Activated CD8-positive, alpha-beta T cell treated with anti-CD3 and anti-CD28 coated beads for 36 hours (primary cell): ENCODE data around the gene NBAS. TPM values are rescaled to one million over a fixed set of nuclear protein-coding genes. Genes with fewer than 3 reads are reported as not detected.

Source experiments
- ATAC-seq: fragments of 200-7000 bp; cut with Tn5 transposase; one replicate; pipeline ENCODE4 v1.10.0; 2021; ENCODE audit warnings: mild to moderate bottlenecking, moderate library complexity
- CTCF ChIA-PET: fragments of 350-600 bp; sonication (Branson Sonifier 250); formaldehyde crosslinking; loops from one replicate; lab custom pipeline; 2021; ENCODE audit warnings: antibody characterized with exemption; lab: Charles Lee
- POLR2A ChIA-PET: fragments of 350-600 bp; sonication (Branson Sonifier 250); formaldehyde crosslinking; loops from one replicate; lab custom pipeline; 2021; ENCODE audit warnings: antibody characterized with exemption; lab: Charles Lee
- DNase-seq: peaks from one replicate; pipeline ENCODE4 v3.0.0-alpha.2; 2020
- H3K27ac Mint-ChIP-seq: one replicate; pipeline ENCODE4 v1.8.0; 2021; ENCODE audit warnings: mild to moderate bottlenecking, mixed read lengths
- H3K27me3 Mint-ChIP-seq: one replicate; pipeline ENCODE4 v1.8.0; 2021; ENCODE audit warnings: mixed read lengths
- H3K36me3 Mint-ChIP-seq: one replicate; pipeline ENCODE4 v1.8.0; 2021; ENCODE audit warnings: low read depth, mixed read lengths
- H3K4me1 Mint-ChIP-seq: one replicate; pipeline ENCODE4 v1.8.0; 2021; ENCODE audit warnings: low read depth, mixed read lengths
- H3K4me3 Mint-ChIP-seq: one replicate; pipeline ENCODE4 v1.8.0; 2021; ENCODE audit warnings: mild to moderate bottlenecking, moderate library complexity, mixed read lengths
- H3K9me3 Mint-ChIP-seq: one replicate; pipeline ENCODE4 v1.8.0; 2021; ENCODE audit warnings: mixed read lengths
- intact Hi-C: fragments of 100-400 bp; cut with micrococcal nuclease; formaldehyde crosslinking; loops from one replicate; pipeline ENCODE4 v1.10.0; 2022
- total RNA-seq, 2 experiments: library from RNA; stranded (reverse); gene quantifications; one replicate each; pipeline ENCODE4 v1.2.3, GENCODE V29; 2021
- TF ChIP-seq, protein P1 (sequence below): fragments of 200-600 bp; IDR thresholded peaks from one replicate; pipeline ENCODE4 v1.8.0; 2022; ENCODE audit warnings: antibody characterized with exemption, mild to moderate bottlenecking

The NBAS gene
- total RNA-seq, 2 experiments from 2014 or later, result 40.9 to 41.9 TPM

DNA sequence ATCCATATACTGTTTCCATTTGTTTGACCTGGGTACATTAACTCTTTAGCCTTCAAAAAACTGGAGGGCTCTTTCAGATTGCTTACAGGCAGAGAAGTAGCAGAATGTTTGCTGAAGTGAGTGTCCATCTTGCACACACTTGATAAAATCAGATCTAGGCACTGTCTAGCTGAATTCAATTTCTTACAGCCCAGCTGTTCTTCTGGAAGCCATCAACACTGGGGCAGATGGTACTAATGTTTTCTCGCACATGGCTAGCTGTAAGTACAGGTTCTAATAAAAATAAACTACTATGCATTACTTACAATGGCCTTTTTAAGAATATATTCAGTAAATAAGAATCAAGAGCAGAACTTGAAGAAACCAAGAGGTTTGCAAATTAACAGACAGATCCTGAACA, 175.9 kb downstream of the NBAS start:
- H3K36me3 Mint-ChIP-seq, result peaks cover 15% of the 10 kb centered on the region
- no peak overlapping the region for H3K27ac Mint-ChIP-seq
- intact Hi-C loops, result no loop called here
- ChIA-PET POLR2A (no interaction called here), CTCF (no interaction called here)
- H3K9me3 Mint-ChIP-seq, result no peaks in the 10 kb centered on the region
- TF ChIP-seq, protein P1, sequence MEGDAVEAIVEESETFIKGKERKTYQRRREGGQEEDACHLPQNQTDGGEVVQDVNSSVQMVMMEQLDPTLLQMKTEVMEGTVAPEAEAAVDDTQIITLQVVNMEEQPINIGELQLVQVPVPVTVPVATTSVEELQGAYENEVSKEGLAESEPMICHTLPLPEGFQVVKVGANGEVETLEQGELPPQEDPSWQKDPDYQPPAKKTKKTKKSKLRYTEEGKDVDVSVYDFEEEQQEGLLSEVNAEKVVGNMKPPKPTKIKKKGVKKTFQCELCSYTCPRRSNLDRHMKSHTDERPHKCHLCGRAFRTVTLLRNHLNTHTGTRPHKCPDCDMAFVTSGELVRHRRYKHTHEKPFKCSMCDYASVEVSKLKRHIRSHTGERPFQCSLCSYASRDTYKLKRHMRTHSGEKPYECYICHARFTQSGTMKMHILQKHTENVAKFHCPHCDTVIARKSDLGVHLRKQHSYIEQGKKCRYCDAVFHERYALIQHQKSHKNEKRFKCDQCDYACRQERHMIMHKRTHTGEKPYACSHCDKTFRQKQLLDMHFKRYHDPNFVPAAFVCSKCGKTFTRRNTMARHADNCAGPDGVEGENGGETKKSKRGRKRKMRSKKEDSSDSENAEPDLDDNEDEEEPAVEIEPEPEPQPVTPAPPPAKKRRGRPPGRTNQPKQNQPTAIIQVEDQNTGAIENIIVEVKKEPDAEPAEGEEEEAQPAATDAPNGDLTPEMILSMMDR, result no peak
- no peaks in the 10 kb centered on the region for H3K4me1 Mint-ChIP-seq
- H3K27me3 Mint-ChIP-seq, result no peaks in the 10 kb centered on the region
- no peak for DNase-seq
- no peak for ATAC-seq
- no peak overlapping the region for H3K4me3 Mint-ChIP-seq

DNA sequence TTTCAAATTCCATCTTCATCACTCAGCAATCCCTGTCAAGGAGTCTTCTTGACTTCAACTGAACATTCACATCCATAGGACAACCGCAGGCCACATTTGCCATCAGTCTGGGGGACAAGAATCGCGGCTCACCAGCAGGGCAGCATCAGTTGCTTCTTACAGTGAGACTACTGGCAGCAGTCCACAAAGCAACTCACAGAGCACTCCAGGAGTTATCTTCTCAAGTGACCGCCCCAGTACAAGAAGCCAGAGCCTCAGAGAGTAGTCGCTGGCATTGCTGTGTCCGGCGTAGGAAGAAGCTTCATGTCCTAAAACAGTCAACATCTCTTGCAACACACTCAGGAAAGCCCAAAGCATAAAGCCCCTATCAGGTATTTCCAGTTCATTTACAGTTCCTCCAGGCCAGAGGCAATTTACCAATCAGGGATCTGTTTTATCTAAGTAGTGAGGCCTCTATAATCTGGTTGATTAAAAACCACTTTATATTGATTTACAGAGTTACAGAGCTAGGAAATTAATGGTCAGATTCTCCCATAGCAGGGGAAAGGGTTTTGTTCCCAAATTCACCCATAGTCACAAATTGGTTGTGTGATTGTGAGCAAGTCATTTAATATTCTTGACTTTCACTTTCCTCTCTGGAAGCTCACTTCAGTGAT, 177.3 kb downstream of the NBAS start:
- H3K27me3 Mint-ChIP-seq, result no peaks in the 10 kb centered on the region
- DNase-seq (no peak), ATAC-seq (no peak)
- ChIA-PET POLR2A (no interaction called here), CTCF (interaction anchor here (1.2 kb wide), 1 partner anchor 11 kb away, joined by 3 read pairs; no protein-coding TSS in a partner anchor)
- H3K27ac Mint-ChIP-seq, result no peak overlapping the region
- H3K36me3 Mint-ChIP-seq, result peaks cover 18% of the 10 kb centered on the region
- no peaks in the 10 kb centered on the region for H3K9me3 Mint-ChIP-seq
- peaks cover 6% of the 10 kb centered on the region for H3K4me1 Mint-ChIP-seq
- intact Hi-C loops, result no loop called here
- TF ChIP-seq, protein P1, result no peak
- no peak overlapping the region for H3K4me3 Mint-ChIP-seq

DNA sequence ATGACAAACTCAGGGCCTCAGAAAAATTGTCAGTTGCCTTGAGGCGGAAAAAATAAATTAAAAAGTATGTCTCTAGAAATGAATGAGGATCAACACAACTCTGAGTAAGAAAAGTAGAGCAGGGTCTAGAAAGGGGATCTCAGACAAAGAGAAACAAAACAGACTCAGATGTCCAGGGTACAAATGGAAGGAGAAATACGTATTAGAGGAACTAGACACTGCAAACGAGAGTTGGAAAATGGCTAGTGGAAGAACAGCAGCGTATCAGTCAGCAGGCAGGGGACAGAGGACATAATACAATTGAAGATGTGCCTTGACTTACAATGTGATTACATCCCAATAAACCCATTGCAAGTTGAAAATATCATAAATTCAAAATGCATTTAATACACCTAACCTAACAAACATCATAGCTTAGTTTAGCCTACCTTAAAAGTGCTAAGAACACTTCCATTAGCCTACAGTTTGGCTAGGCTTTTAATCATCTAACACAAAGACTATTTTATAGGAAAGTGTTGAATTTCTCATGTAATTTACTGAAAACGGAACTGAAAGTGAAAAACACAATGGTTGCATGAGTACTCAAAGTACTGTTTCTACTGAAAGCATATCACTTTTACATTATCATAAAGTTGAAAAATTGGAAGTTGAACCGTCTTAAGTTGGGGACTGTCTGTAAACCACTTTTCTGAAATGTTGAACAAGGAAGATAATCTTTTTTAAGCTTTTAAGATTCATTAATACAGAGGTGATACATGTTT, 182.8 kb downstream of the NBAS start:
- DNase-seq, result no peak
- Mint-ChIP-seq H3K4me3 (no peak overlapping the region), H3K4me1 (peaks cover 13% of the 10 kb centered on the region), H3K9me3 (no peaks in the 10 kb centered on the region), H3K27me3 (no peaks in the 10 kb centered on the region), H3K27ac (peak overlapping the region; percentile 26), H3K36me3 (peaks cover 32% of the 10 kb centered on the region)
- ATAC-seq, result peak; percentile 45
- TF ChIP-seq, protein P1, result no peak
- POLR2A ChIA-PET, result no interaction called here
- CTCF ChIA-PET, result no interaction called here
- intact Hi-C loops, result no loop called here

DNA sequence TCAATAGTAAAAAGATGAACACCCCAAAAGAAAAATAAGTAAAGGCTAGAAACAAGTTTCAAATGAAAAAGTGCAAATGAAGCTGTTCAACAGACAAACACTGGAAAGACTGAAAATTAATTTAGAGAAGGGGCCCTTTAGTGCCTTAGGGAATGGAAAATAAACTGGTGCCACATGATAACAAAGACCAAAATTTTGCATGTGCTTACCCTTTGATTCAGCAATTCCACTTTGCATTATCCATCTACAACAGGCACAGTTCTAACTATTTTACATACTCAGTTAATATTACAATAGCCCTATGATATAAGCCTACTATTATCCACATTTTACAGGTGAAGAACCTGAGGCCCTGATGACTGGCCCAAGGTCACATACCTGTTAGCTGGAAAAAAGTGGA, 183.9 kb downstream of the NBAS start:
- DNase-seq (no peak), ATAC-seq (no peak)
- no peaks in the 10 kb centered on the region for H3K9me3 Mint-ChIP-seq
- peaks cover 13% of the 10 kb centered on the region for H3K4me1 Mint-ChIP-seq
- TF ChIP-seq, protein P1, result no peak
- no peak overlapping the region for H3K4me3 Mint-ChIP-seq
- no peaks in the 10 kb centered on the region for H3K27me3 Mint-ChIP-seq
- intact Hi-C loops, result no loop called here
- H3K27ac Mint-ChIP-seq, result no peak overlapping the region
- POLR2A ChIA-PET, result no interaction called here
- H3K36me3 Mint-ChIP-seq, result peaks cover 32% of the 10 kb centered on the region
- CTCF ChIA-PET, result no interaction called here

DNA sequence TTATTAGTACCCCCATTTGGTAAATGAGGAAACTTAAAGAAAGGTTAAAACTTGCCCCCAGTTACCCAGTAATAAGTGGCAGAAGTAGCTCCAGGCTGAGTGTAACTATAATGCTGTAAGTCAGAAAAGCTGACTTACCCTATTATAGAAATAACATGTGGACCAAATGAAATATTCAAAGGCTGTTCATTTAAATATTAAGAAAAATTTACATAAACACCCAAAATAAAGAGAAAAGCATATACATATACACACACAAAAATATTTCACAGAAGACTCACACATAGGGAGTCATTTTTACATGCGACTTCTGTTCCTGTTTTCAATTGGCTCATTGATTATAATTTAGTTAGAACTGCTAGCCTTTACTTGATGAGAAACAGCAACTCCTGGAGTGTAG, 189.1 kb downstream of the NBAS start:
- ATAC-seq, result no peak
- Mint-ChIP-seq H3K9me3 (no peaks in the 10 kb centered on the region), H3K4me1 (no peaks in the 10 kb centered on the region), H3K27ac (no peak overlapping the region), H3K4me3 (no peak overlapping the region), H3K27me3 (no peaks in the 10 kb centered on the region), H3K36me3 (peaks cover 21% of the 10 kb centered on the region)
- POLR2A ChIA-PET, result no interaction called here
- intact Hi-C loops, result no loop called here
- CTCF ChIA-PET, result no interaction called here
- TF ChIP-seq, protein P1, result no peak
- DNase-seq, result no peak
